OCI-LY7 (cell line): ENCODE measurements around the gene SPATA16. TPM values are rescaled to one million over a fixed set of nuclear protein-coding genes. Genes with fewer than 3 reads are reported as not detected.

Source experiments
- BruUV-seq: library from RNA; stranded (reverse); fragments of 400-500 nt; replicated peaks from 2 replicates; lab custom pipeline; 2021; lab: Mats Ljungman, UMichigan
- CTCF ChIA-PET: fragments of 300-600 bp; sonication (Branson Sonifier 250); formaldehyde crosslinking; loops from one replicate; lab custom pipeline; 2022; ENCODE audit warnings: antibody characterized with exemption; ENCODE audit not compliant: unreplicated experiment; lab: Charles Lee
- POLR2A ChIA-PET: fragments of 300-600 bp; sonication (Branson Sonifier 250); formaldehyde crosslinking; loops from one replicate; lab custom pipeline; 2022; ENCODE audit warnings: antibody characterized with exemption; lab: Charles Lee
- DNase-seq: peaks from one replicate; pipeline ENCODE4 v3.0.0-alpha.2; 2015; ENCODE audit warnings: low spot score
- H2AFZ ChIP-seq: fragments of 200-600 bp; sonication (generic), shearing (Covaris generic); 2 replicates; pipeline ENCODE4 v1.6.1; 2014; ENCODE audit warnings: mild to moderate bottlenecking, antibody characterized with exemption, low read length, moderate library complexity
- H3K27ac ChIP-seq: fragments of 200-600 bp; sonication (generic); 2 replicates; pipeline ENCODE4 v1.5.1; 2014; ENCODE audit warnings: mixed run types, low read depth, mild to moderate bottlenecking, moderate library complexity, low read length, inconsistent platforms; ENCODE audit not compliant: poor library complexity, severe bottlenecking
- H3K36me3 ChIP-seq: fragments of 200-600 bp; sonication (generic); 2 replicates; pipeline ENCODE4 v1.6.1; 2014; ENCODE audit warnings: mild to moderate bottlenecking, antibody characterized with exemption, low read length, moderate library complexity, mixed read lengths; ENCODE audit not compliant: insufficient read depth
- H3K4me1 ChIP-seq: fragments of 200-600 bp; sonication (generic); 2 replicates; pipeline ENCODE4 v1.5.1; 2014; ENCODE audit warnings: mild to moderate bottlenecking, low read length; ENCODE audit not compliant: insufficient read depth, poor library complexity, severe bottlenecking
- H3K4me2 ChIP-seq: fragments of 200-600 bp; sonication (generic); 2 replicates; pipeline ENCODE4 v1.6.1; 2014; ENCODE audit warnings: mild to moderate bottlenecking, low read length
- H3K4me3 ChIP-seq: fragments of 200-600 bp; sonication (generic); 2 replicates; pipeline ENCODE4 v1.5.1; 2014; ENCODE audit warnings: mild to moderate bottlenecking, low read depth, low read length; ENCODE audit not compliant: poor library complexity, severe bottlenecking
- H3K79me2 ChIP-seq: fragments of 200-600 bp; sonication (generic); 2 replicates; pipeline ENCODE4 v1.6.1; 2016; ENCODE audit warnings: low read depth, mild to moderate bottlenecking, low read length, moderate library complexity, mixed read lengths; ENCODE audit not compliant: insufficient read depth
- H3K9me2 ChIP-seq: fragments of 200-600 bp; sonication (generic); 2 replicates; pipeline ENCODE4 v1.6.1; 2016; ENCODE audit warnings: mild to moderate bottlenecking, low read length, mixed read lengths; ENCODE audit not compliant: insufficient read depth
- H3K9me3 ChIP-seq: fragments of 200-600 bp; sonication (generic); 2 replicates; pipeline ENCODE4 v1.6.1; 2014; ENCODE audit warnings: mild to moderate bottlenecking, mixed run types, low read length, mixed read lengths
- H4K20me1 ChIP-seq: fragments of 200-600 bp; sonication (generic); 2 replicates; pipeline ENCODE4 v1.6.1; 2014; ENCODE audit warnings: mild to moderate bottlenecking, antibody characterized with exemption, low read length, moderate library complexity, mixed read lengths; ENCODE audit not compliant: insufficient read depth
- CTCF ChIP-seq: fragments of 200-600 bp; sonication (generic); conservative IDR thresholded peaks from 2 replicates; pipeline ENCODE4 v1.5.1; 2014; ENCODE audit warnings: mild to moderate bottlenecking, antibody characterized with exemption, low read length, moderate library complexity, mixed read lengths
- EZH2phosphoT487 ChIP-seq: fragments of 200-600 bp; sonication (generic); IDR thresholded peaks from 2 replicates; pipeline ENCODE4 v1.6.1; 2018; ENCODE audit warnings: low read depth, borderline replicate concordance, mild to moderate bottlenecking, mixed run types, antibody characterized with exemption, low read length, moderate library complexity, mixed read lengths
- intact Hi-C: fragments of 100-400 bp; cut with micrococcal nuclease; formaldehyde crosslinking; loops from one replicate; pipeline ENCODE4 v1.10.0; 2022; ENCODE audit not compliant: unreplicated experiment
- total RNA-seq, 2 experiments: library from RNA; depleted of rRNA in 1 of 2; stranded (reverse); fragments of >200 nt in 1 of 2; shearing (Covaris generic) in 1 of 2; gene quantifications; 2 replicates each; pipeline ENCODE4 v1.2.3, GENCODE V29; 2014 to 2022

Gene SPATA16
- total RNA-seq, 2 experiments from 2014 or later, result not detected

GRCh38 chr3:173001622-173002021 is 139.4 kb downstream of the SPATA16 start:
- H4K20me1 ChIP-seq, result no peaks in the 10 kb centered on the region
- no peak overlapping the region for H3K4me2 ChIP-seq
- intact Hi-C loops, result no loop called here
- H3K79me2 ChIP-seq, result no peaks in the 10 kb centered on the region
- no peaks in the 10 kb centered on the region for H3K36me3 ChIP-seq
- H3K9me3 ChIP-seq, result no peaks in the 10 kb centered on the region
- CTCF ChIA-PET, result no interaction called here
- no peak overlapping the region for H3K27ac ChIP-seq
- TF ChIP-seq EZH2phosphoT487 (no peak), CTCF (no peak)
- no peak for DNase-seq
- no peaks in the 10 kb centered on the region for H3K9me2 ChIP-seq
- no peak overlapping the region for H3K4me3 ChIP-seq
- H3K4me1 ChIP-seq, result no peaks in the 10 kb centered on the region
- POLR2A ChIA-PET, result interaction anchor here (0.9 to 1.5 kb wide), 2 partner anchors 10 to 12 kb away, joined by 3 to 5 read pairs; no protein-coding TSS in a partner anchor
- no peak overlapping the region for H2AFZ ChIP-seq
- no TSS peak for BruUV-seq

DNA sequence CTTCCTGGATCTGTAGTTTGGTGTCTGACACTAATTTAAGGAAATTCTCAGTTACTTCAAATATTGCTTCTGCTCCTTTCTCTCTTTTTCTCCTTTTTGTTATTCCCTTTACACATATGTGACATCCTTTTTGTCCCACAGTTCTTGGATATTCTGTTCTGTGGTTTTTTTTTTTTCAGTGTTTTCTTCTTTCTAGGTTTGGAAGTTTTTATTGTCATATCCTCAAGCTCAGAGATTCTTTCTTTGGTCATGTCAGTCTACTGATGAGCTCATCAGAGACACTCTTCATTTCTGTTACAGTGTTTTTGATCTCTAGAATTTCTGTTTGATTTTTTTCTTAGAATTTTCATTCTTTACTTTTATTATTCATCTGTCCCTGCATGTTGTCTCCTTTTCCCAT is 140.5 kb downstream of the SPATA16 start:
- Histone ChIP-seq H3K4me2 (no peak overlapping the region), H3K4me3 (no peak overlapping the region), H3K9me3 (no peaks in the 10 kb centered on the region), H4K20me1 (no peaks in the 10 kb centered on the region), H2AFZ (no peak overlapping the region), H3K9me2 (no peaks in the 10 kb centered on the region), H3K79me2 (no peaks in the 10 kb centered on the region), H3K27ac (no peak overlapping the region), H3K36me3 (no peaks in the 10 kb centered on the region), H3K4me1 (no peaks in the 10 kb centered on the region)
- no TSS peak for BruUV-seq
- TF ChIP-seq CTCF (no peak), EZH2phosphoT487 (no peak)
- CTCF ChIA-PET, result no interaction called here
- no peak for DNase-seq
- intact Hi-C loops, result no loop called here
- POLR2A ChIA-PET, result interaction anchor here (0.6 to 1.5 kb wide), 3 partner anchors 9 to 271 kb away, joined by 3 to 5 read pairs (median 5); no protein-coding TSS in a partner anchor

- POLR2A ChIA-PET, result interaction anchor here (0.7 kb wide), 1 partner anchor 100 kb away, joined by 4 read pairs; no protein-coding TSS in a partner anchor
- no peak for DNase-seq
Observed at GRCh38 chr3:172993412-172993811, 147.6 kb downstream of the SPATA16 start.

More at GRCh38 chr3:172993412-172993811, 147.6 kb downstream of the SPATA16 start:
- H3K36me3 ChIP-seq, result no peaks in the 10 kb centered on the region
- no peak overlapping the region for H2AFZ ChIP-seq
- TF ChIP-seq EZH2phosphoT487, result no peak
- TF ChIP-seq CTCF, result no peak
- H3K79me2 ChIP-seq, result no peaks in the 10 kb centered on the region
- H3K4me2 ChIP-seq, result no peak overlapping the region
- no peaks in the 10 kb centered on the region for H3K9me2 ChIP-seq
- CTCF ChIA-PET, result no interaction called here
- BruUV-seq, result no TSS peak
- no peaks in the 10 kb centered on the region for H3K4me1 ChIP-seq
- H3K9me3 ChIP-seq, result no peaks in the 10 kb centered on the region
- H4K20me1 ChIP-seq, result no peaks in the 10 kb centered on the region
- H3K27ac ChIP-seq, result no peak overlapping the region
- no peak overlapping the region for H3K4me3 ChIP-seq
- intact Hi-C loops, result no loop called here
